ENCODE measurements around the gene MAGEB17. TPM values are rescaled to one million over a fixed set of nuclear protein-coding genes. Genes with fewer than 3 reads are reported as not detected.

Gene MAGEB17
- polyA plus RNA-seq, 1 of the 3 experiments (the other 2 are of a cell fraction): 0.13 TPM

- Histone ChIP-seq H3K27me3 (ENCODE audit: insufficient read depth) (no peaks in the 10 kb centered on the region), H3K9me2 (no peaks in the 10 kb centered on the region), H3K36me3 (replicated peaks in 1 of 2; ENCODE audit: control insufficient read depth in 1 of 2, insufficient read depth in 2 of 2, low read length in 1 of 2) (no peaks in the 10 kb centered on the region), H3F3A (replicated peaks; ENCODE audit: insufficient read depth) (peaks cover 16% of the 10 kb centered on the region), H3K79me2 (ENCODE audit: insufficient read depth) (no peaks in the 10 kb centered on the region), H2AFZ (ENCODE audit: low read depth) (no peak overlapping the region), H4K20me1 (ENCODE audit: insufficient read depth) (no peaks in the 10 kb centered on the region), H3K9ac (no peak overlapping the region), H3K4me1 (ENCODE audit: control insufficient read depth in 1 of 2, insufficient read depth in 2 of 2, low read depth in 1 of 2, low read length in 1 of 2) (peaks cover 0 to 8% of the 10 kb centered on the region in 2 experiments; a peak in 1 of 4 replicates), H3K27ac (ENCODE audit: low read depth in 2 of 2, low read length in 1 of 2) (no peak overlapping the region), H3K9me3 (no peaks in the 10 kb centered on the region), H3K4me2 (no peak overlapping the region), H3K4me3 (ENCODE audit: low read depth in 2 of 2, low read length in 1 of 2) (no peak overlapping the region)
- 73% methylated on average over 5 of the region's 5 CpGs for WGBS (ENCODE audit: low lambda C conversion rate)
- CTCF ChIA-PET: interaction anchor here (0.7 to 2.8 kb wide), 3 partner anchors 10 to 34 kb away, joined by 4 to 10 read pairs (median 6); partner anchors contain the start of gene GRPR
- POLR2A ChIA-PET: no interaction called here
- no peak for DNase-seq
- TF ChIP-seq CHD2 (IDR thresholded peaks at IDR 0.05; ENCODE audit: low read length, partially characterized antibody) (no peak), MEF2A (IDR thresholded peaks at IDR 0.05; ENCODE audit: borderline replicate concordance, low read depth) (no peak), RFX5 (IDR thresholded peaks at IDR 0.05; ENCODE audit: low read length) (no peak), MXI1 (IDR thresholded peaks at IDR 0.05; ENCODE audit: low read depth, low read length) (no peak)
- TF ChIP-seq, protein P1, sequence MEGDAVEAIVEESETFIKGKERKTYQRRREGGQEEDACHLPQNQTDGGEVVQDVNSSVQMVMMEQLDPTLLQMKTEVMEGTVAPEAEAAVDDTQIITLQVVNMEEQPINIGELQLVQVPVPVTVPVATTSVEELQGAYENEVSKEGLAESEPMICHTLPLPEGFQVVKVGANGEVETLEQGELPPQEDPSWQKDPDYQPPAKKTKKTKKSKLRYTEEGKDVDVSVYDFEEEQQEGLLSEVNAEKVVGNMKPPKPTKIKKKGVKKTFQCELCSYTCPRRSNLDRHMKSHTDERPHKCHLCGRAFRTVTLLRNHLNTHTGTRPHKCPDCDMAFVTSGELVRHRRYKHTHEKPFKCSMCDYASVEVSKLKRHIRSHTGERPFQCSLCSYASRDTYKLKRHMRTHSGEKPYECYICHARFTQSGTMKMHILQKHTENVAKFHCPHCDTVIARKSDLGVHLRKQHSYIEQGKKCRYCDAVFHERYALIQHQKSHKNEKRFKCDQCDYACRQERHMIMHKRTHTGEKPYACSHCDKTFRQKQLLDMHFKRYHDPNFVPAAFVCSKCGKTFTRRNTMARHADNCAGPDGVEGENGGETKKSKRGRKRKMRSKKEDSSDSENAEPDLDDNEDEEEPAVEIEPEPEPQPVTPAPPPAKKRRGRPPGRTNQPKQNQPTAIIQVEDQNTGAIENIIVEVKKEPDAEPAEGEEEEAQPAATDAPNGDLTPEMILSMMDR (IDR thresholded peaks at IDR 0.05): 0 out of 2 replicates have a peak, but pooled peaks have one; percentile 15
These were observed 10.5 kb upstream of the MAGEB17 start for GRCh38 chrX:16156692-16157331.

- Histone ChIP-seq H3K27ac (ENCODE audit: low read depth in 2 of 2, low read length in 1 of 2) (peak overlapping the region; percentile 41 to 82; a peak in 3 of 4 replicates), H3K27me3 (ENCODE audit: insufficient read depth) (no peaks in the 10 kb centered on the region), H4K20me1 (ENCODE audit: insufficient read depth) (no peaks in the 10 kb centered on the region), H3K9me3 (no peaks in the 10 kb centered on the region), H3K4me3 (ENCODE audit: low read depth in 2 of 2, low read length in 1 of 2) (no peak overlapping the region), H3K9ac (peak overlapping the region; percentile 36; the same call in 1 of the 2 replicates), H3K79me2 (ENCODE audit: insufficient read depth) (no peaks in the 10 kb centered on the region), H3K9me2 (no peaks in the 10 kb centered on the region), H2AFZ (ENCODE audit: low read depth) (no peak overlapping the region), H3K4me2 (peak overlapping the region; percentile 33), H3F3A (replicated peaks; ENCODE audit: insufficient read depth) (peaks cover 16% of the 10 kb centered on the region), H3K4me1 (ENCODE audit: control insufficient read depth in 1 of 2, insufficient read depth in 2 of 2, low read depth in 1 of 2, low read length in 1 of 2) (peaks cover 0 to 19% of the 10 kb centered on the region in 2 experiments; a peak in 1 of 4 replicates), H3K36me3 (replicated peaks in 1 of 2; ENCODE audit: control insufficient read depth in 1 of 2, insufficient read depth in 2 of 2, low read length in 1 of 2) (no peaks in the 10 kb centered on the region)
- WGBS (ENCODE audit: low lambda C conversion rate): 1% methylated on average over 3 of the region's 3 CpGs
- ChIA-PET POLR2A (no interaction called here), CTCF (interaction anchor here (1.0 kb wide), 1 partner anchor 12 kb away, joined by 3 read pairs; no protein-coding TSS in a partner anchor)
- no peak for TF ChIP-seq FOXJ3 (CRISPR knock-in tag; IDR thresholded peaks at IDR 0.05)
- peak; percentile 61; the same call in 1 of the 2 replicates for TF ChIP-seq FOXM1 (IDR thresholded peaks at IDR 0.05; ENCODE audit: low read depth)
- 0 out of 2 replicates have a peak, but pooled peaks have one; percentile 8 for TF ChIP-seq RXRA (IDR thresholded peaks at IDR 0.05; ENCODE audit: borderline replicate concordance, low read depth)
- no peak for TF ChIP-seq ELF1 (IDR thresholded peaks at IDR 0.05)
- no peak for TF ChIP-seq YY1 (IDR thresholded peaks at IDR 0.05; ENCODE audit: low read depth)
- peak; percentile 86 for TF ChIP-seq TCF12 (IDR thresholded peaks at IDR 0.05)
- TF ChIP-seq NFIC (IDR thresholded peaks at IDR 0.05; ENCODE audit: borderline replicate concordance): peak; percentile 84
- TF ChIP-seq JUND (IDR thresholded peaks at IDR 0.05): peak; percentile 96
- peak in 1 of 2 experiments; percentile 91; a peak in 3 of 4 replicates for TF ChIP-seq EP300 (IDR thresholded peaks at IDR 0.05; ENCODE audit: borderline replicate concordance in 1 of 2, low read depth in 1 of 2, low read length in 1 of 2)
- no peak for TF ChIP-seq EZH2phosphoT487 (IDR thresholded peaks at IDR 0.05; ENCODE audit: borderline replicate concordance, low read depth)
- TF ChIP-seq SMC3 (IDR thresholded peaks at IDR 0.05; ENCODE audit: low read depth, low read length): no peak
- peak; percentile 42; the same call in 1 of the 2 replicates for TF ChIP-seq TAF1 (IDR thresholded peaks at IDR 0.05; ENCODE audit: borderline replicate concordance, low read depth, low read length)
- TF ChIP-seq FOSL2 (IDR thresholded peaks at IDR 0.05; ENCODE audit: borderline replicate concordance, low read depth): peak; percentile 98
- no peak for TF ChIP-seq RFX5 (IDR thresholded peaks at IDR 0.05; ENCODE audit: low read length)
- peak; percentile 63; the same call in 1 of the 2 replicates for TF ChIP-seq POLR2AphosphoS5 (IDR thresholded peaks at IDR 0.05; ENCODE audit: low read depth, low read length)
- TF ChIP-seq TEAD4 (IDR thresholded peaks at IDR 0.05; ENCODE audit: borderline replicate concordance, insufficient read depth): peak; percentile 91
- no peak for TF ChIP-seq GATA2 (CRISPR knock-in tag; IDR thresholded peaks at IDR 0.05)
- peak; percentile 29; the same call in 1 of the 2 replicates for TF ChIP-seq MAX (IDR thresholded peaks at IDR 0.05; ENCODE audit: low read depth)
- no peak for TF ChIP-seq USF1 (IDR thresholded peaks at IDR 0.05; ENCODE audit: borderline replicate concordance, low read depth)
- TF ChIP-seq PBX3 (IDR thresholded peaks at IDR 0.05): peak; percentile 86
- peak; percentile 53; the same call in 1 of the 2 replicates for TF ChIP-seq MEF2A (IDR thresholded peaks at IDR 0.05; ENCODE audit: borderline replicate concordance, low read depth)
- DNase-seq: no peak
These were observed 6.6 kb upstream of the MAGEB17 start for GRCh38 chrX:16160729-16161128.
